NCI-H2196 treated with DMSO at 0.1 percent for 48 hours (cell line): ENCODE results near the gene HOXB4.
A peak's percentile ranks its signal among the peaks of the same experiment; 100 is the strongest.

Experiments used
- DNase-seq: peaks from one replicate; lab custom pipeline; 2025; ENCODE audit not compliant: unreplicated experiment; lab: John Stamatoyannopoulos, UW

HOXB4 gene

GRCh38 chr17:48590607-48591161 is 12.5 kb upstream of the HOXB4 start:
- DNase-seq, result no peak

- no peak for DNase-seq
These were observed 11.9 kb upstream of the HOXB4 start, which contains the start of gene HOXB3 for GRCh38 chr17:48589831-48590606. Gene HOXB3 (minus strand): TSS chr17:48590241. CDS start chr17:48552474, 37,767 bp downstream.

GRCh38 chr17:48589060-48589830 is 11.1 kb upstream of the HOXB4 start:
- no peak for DNase-seq

GRCh38 chr17:48588528-48588927 is 10.4 kb upstream of the HOXB4 start:
- no peak for DNase-seq

- no peak for DNase-seq
These were observed 9.9 kb upstream of the HOXB4 start for GRCh38 chr17:48588074-48588415.

GRCh38 chr17:48587276-48588073 is 9.3 kb upstream of the HOXB4 start:
- DNase-seq, result peak; percentile 74

- no peak for DNase-seq
These were observed 8.5 kb upstream of the HOXB4 start for GRCh38 chr17:48586355-48587258.

GRCh38 chr17:48584223-48584741 is 6.1 kb upstream of the HOXB4 start:
- DNase-seq, result no peak

GRCh38 chr17:48583708-48584222 is 5.6 kb upstream of the HOXB4 start:
- no peak for DNase-seq

GRCh38 chr17:48582750-48583069 is 4.6 kb upstream of the HOXB4 start:
- DNase-seq, result no peak

- no peak for DNase-seq
These were observed 1.8 kb upstream of the HOXB4 start for GRCh38 chr17:48579760-48580554.

- no peak for DNase-seq
These were observed 1.3 kb upstream of the HOXB4 start for GRCh38 chr17:48579471-48579759.

GRCh38 chr17:48578616-48579470 is 693 bp upstream of the HOXB4 start:
- no peak for DNase-seq

- DNase-seq, result no peak
These were observed 712 bp downstream of the HOXB4 start for GRCh38 chr17:48577330-48577945.

GRCh38 chr17:48576479-48577309 is 1.5 kb downstream of the HOXB4 start:
- DNase-seq, result no peak

- DNase-seq, result no peak
These were observed 2.3 kb downstream of the HOXB4 start for GRCh38 chr17:48575673-48576478.
